ENCODE data around the gene STIMATE. TPM values are rescaled to one million over a fixed set of nuclear protein-coding genes. Genes with fewer than 3 reads are reported as not detected.

Gene STIMATE
- total and polyA plus RNA-seq, 2 of the 4 experiments (the other 2 are of a cell fraction): 10.6 to 17.8 TPM

GRCh38 chr3:52801839-52802238 is 95.5 kb downstream of the STIMATE start:
- dilution Hi-C loops (cut with HindIII; ENCODE audit: low sequenced_read_pairs, unreplicated experiment): no loop called here
- CTCF ChIA-PET: no interaction called here
- DNase-seq: no peak

More at GRCh38 chr3:52801839-52802238, 95.5 kb downstream of the STIMATE start:
- intact Hi-C loops (cut with micrococcal nuclease): no loop called here
- Histone ChIP-seq H3K27me3 (ENCODE audit: control insufficient read depth, insufficient read depth, low read length) (no peaks in the 10 kb centered on the region), H4K5ac (ENCODE audit: low read depth, low read length) (no peak overlapping the region), H2AK9ac (replicated peaks; ENCODE audit: low read depth, low read length, poor library complexity) (no peak overlapping the region), H3K9ac (ENCODE audit: low read depth, low read length) (no peak overlapping the region), H2BK120ac (ENCODE audit: low read depth, low read length) (peak overlapping the region; percentile 16), H2AK5ac (ENCODE audit: low read depth, low read length) (no peak overlapping the region), H4K91ac (ENCODE audit: insufficient read depth, low read depth, low read length) (peak overlapping the region; percentile 56), H3K18ac (ENCODE audit: low read depth, low read length) (no peak overlapping the region; the same call in 1 of the 2 replicates), H4K20me1 (ENCODE audit: insufficient read depth, low read length) (no peaks in the 10 kb centered on the region), H3K9me1 (ENCODE audit: insufficient read depth, low read length) (no peaks in the 10 kb centered on the region), H3K14ac (replicated peaks; ENCODE audit: low read depth, low read length) (peak overlapping the region; percentile 57; the same call in 1 of the 2 replicates), H3K4ac (ENCODE audit: low read depth, low read length) (peak overlapping the region; percentile 11; the same call in 1 of the 2 replicates), H2AFZ (replicated peaks; ENCODE audit: low read length, poor library complexity) (peak overlapping the region; percentile 66), H2BK20ac (ENCODE audit: low read depth, low read length) (no peak overlapping the region), H3K4me2 (ENCODE audit: low read depth, low read length) (no peak overlapping the region), H3K23ac (ENCODE audit: low read depth, low read length) (no peak overlapping the region), H2BK5ac (ENCODE audit: low read depth, low read length, poor library complexity, severe bottlenecking) (no peak overlapping the region), H3K27ac (ENCODE audit: insufficient read depth, low read length) (no peak overlapping the region), H3K36me3 (ENCODE audit: control insufficient read depth, insufficient read depth, low read length) (no peaks in the 10 kb centered on the region), H3K56ac (ENCODE audit: extremely low read depth, insufficient read depth, low read length) (no peak overlapping the region), H3K79me1 (ENCODE audit: low read depth in 1 of 2, low read length in 2 of 2) (no peaks in the 10 kb centered on the region), H2BK15ac (ENCODE audit: low read depth, low read length) (no peak overlapping the region), H3K9me3 (ENCODE audit: control insufficient read depth, insufficient read depth, low read length) (no peaks in the 10 kb centered on the region), H4K8ac (ENCODE audit: low read depth in 2 of 2, low read length in 2 of 2) (0 out of 4 replicates have a peak overlapping the region, but pooled peaks of 1 of the 2 experiments have one; percentile 0), H3K4me3 (ENCODE audit: insufficient read depth, low read depth, low read length) (no peak overlapping the region), H3K4me1 (ENCODE audit: control insufficient read depth, insufficient read depth, low read length) (peaks cover 5% of the 10 kb centered on the region; the same call in 1 of the 2 replicates)
- in situ Hi-C loops (cut with MboI; ENCODE audit: low sequenced_read_pairs): no loop called here
- TF ChIP-seq RFX5 (IDR thresholded peaks at IDR 0.05; ENCODE audit: low read depth, low read length) (no peak), BHLHE40 (IDR thresholded peaks at IDR 0.05; ENCODE audit: low read depth, low read length) (no peak), MAZ (IDR thresholded peaks at IDR 0.05; ENCODE audit: borderline replicate concordance, low read depth, low read length) (no peak), NFE2L2 (IDR thresholded peaks at IDR 0.05; ENCODE audit: low read depth, low read length) (no peak), SMC3 (IDR thresholded peaks at IDR 0.05; ENCODE audit: low read depth, low read length) (no peak), RCOR1 (IDR thresholded peaks at IDR 0.05; ENCODE audit: insufficient replicate concordance, low read length) (no peak), FOS (IDR thresholded peaks at IDR 0.05; ENCODE audit: low read depth, low read length) (no peak), CTCF (conservative IDR thresholded peaks at IDR 0.05; ENCODE audit: low read depth, low read length) (no peak), MAFK (IDR thresholded peaks at IDR 0.05; ENCODE audit: low read depth, low read length) (no peak), CEBPB (IDR thresholded peaks at IDR 0.05; ENCODE audit: low read depth, low read length) (no peak), POLR2A (IDR thresholded peaks at IDR 0.05; ENCODE audit: low read depth, low read length) (no peak), MXI1 (IDR thresholded peaks at IDR 0.05; ENCODE audit: borderline replicate concordance, low read depth, low read length) (no peak), CHD1 (IDR thresholded peaks at IDR 0.05; ENCODE audit: low read depth, low read length) (no peak)
- TF ChIP-seq, protein P1, sequence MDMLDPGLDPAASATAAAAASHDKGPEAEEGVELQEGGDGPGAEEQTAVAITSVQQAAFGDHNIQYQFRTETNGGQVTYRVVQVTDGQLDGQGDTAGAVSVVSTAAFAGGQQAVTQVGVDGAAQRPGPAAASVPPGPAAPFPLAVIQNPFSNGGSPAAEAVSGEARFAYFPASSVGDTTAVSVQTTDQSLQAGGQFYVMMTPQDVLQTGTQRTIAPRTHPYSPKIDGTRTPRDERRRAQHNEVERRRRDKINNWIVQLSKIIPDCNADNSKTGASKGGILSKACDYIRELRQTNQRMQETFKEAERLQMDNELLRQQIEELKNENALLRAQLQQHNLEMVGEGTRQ (IDR thresholded peaks at IDR 0.05; ENCODE audit: low read depth, low read length): no peak
- TF ChIP-seq, protein P2, sequence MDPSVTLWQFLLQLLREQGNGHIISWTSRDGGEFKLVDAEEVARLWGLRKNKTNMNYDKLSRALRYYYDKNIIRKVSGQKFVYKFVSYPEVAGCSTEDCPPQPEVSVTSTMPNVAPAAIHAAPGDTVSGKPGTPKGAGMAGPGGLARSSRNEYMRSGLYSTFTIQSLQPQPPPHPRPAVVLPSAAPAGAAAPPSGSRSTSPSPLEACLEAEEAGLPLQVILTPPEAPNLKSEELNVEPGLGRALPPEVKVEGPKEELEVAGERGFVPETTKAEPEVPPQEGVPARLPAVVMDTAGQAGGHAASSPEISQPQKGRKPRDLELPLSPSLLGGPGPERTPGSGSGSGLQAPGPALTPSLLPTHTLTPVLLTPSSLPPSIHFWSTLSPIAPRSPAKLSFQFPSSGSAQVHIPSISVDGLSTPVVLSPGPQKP (IDR thresholded peaks at IDR 0.05; ENCODE audit: borderline replicate concordance, low read depth, low read length): no peak
- BruUV-seq (replicated peaks): no TSS peak
- POLR2A ChIA-PET (ENCODE audit: unreplicated experiment): no interaction called here
- 40% methylated on average over 1 of the region's 5 CpGs; no CpG with 5 or more reads in 1 of the 2 experiments for WGBS, 2 experiments (ENCODE audit: extremely low coverage in 2 of 2, insufficient read length in 1 of 2)
- peak; percentile 62 for ATAC-seq (ENCODE audit: low read depth)

Data from IMR-90 (cell line).